Astrocyte (in vitro differentiated cells and primary cell): ENCODE data around the gene CIAPIN1. TPM values are rescaled to one million over a fixed set of nuclear protein-coding genes. Genes with fewer than 3 reads are reported as not detected.

Experiments used
- DNase-seq: peaks from one replicate; pipeline ENCODE4 v3.0.0-alpha.2; 2010; ENCODE audit warnings: low read depth
- FAIRE-seq: peaks from 2 replicates; lab custom pipeline; 2011; peaks lifted over from hg19 to GRCh38; lab: Jason Lieb, UNC
- H2AFZ ChIP-seq: 2 replicates; pipeline ENCODE4 v1.6.0; 2012; ENCODE audit warnings: low read depth, low read length, inconsistent platforms
- H3K27ac ChIP-seq: 2 replicates; pipeline ENCODE4 v1.5.1; 2011; ENCODE audit warnings: low read depth, low read length, inconsistent platforms
- H3K27me3 ChIP-seq: 2 replicates; pipeline ENCODE4 v1.6.0; 2011; ENCODE audit warnings: low read length, inconsistent platforms; ENCODE audit not compliant: insufficient read depth
- H3K36me3 ChIP-seq: 2 replicates; pipeline ENCODE4 v1.5.1; 2011; ENCODE audit warnings: low read length, inconsistent platforms; ENCODE audit not compliant: insufficient read depth
- H3K4me1 ChIP-seq: 2 replicates; pipeline ENCODE4 v1.5.1; 2011; ENCODE audit warnings: low read length, inconsistent platforms; ENCODE audit not compliant: insufficient read depth
- H3K4me2 ChIP-seq: 2 replicates; pipeline ENCODE4 v1.6.0; 2012; ENCODE audit warnings: low read length, inconsistent platforms
- H3K4me3 ChIP-seq: 2 replicates; pipeline ENCODE4 v1.5.1; 2011; ENCODE audit warnings: low read depth, mild to moderate bottlenecking, low read length, inconsistent platforms; ENCODE audit not compliant: insufficient read depth
- H3K79me2 ChIP-seq: 2 replicates; pipeline ENCODE4 v1.6.0; 2012; ENCODE audit warnings: mild to moderate bottlenecking, low read length, inconsistent platforms; ENCODE audit not compliant: insufficient read depth
- H3K9ac ChIP-seq: 2 replicates; pipeline ENCODE4 v1.6.0; 2012; ENCODE audit warnings: mild to moderate bottlenecking, low read length, inconsistent platforms
- H3K9me3 ChIP-seq: 2 replicates; pipeline ENCODE4 v1.5.1; 2012; ENCODE audit warnings: low read depth, mild to moderate bottlenecking, low read length, inconsistent platforms; ENCODE audit not compliant: insufficient read depth
- H4K20me1 ChIP-seq: 2 replicates; pipeline ENCODE4 v1.6.0; 2012; ENCODE audit warnings: low read length, inconsistent platforms; ENCODE audit not compliant: insufficient read depth
- H3K27ac Mint-ChIP-seq: one replicate; pipeline ENCODE4 v1.8.0; 2021; ENCODE audit warnings: mild to moderate bottlenecking, mixed read lengths; ENCODE audit not compliant: unreplicated experiment
- H3K27me3 Mint-ChIP-seq: one replicate; pipeline ENCODE4 v1.8.0; 2021; ENCODE audit warnings: low read depth, mixed read lengths; ENCODE audit not compliant: unreplicated experiment
- H3K36me3 Mint-ChIP-seq: one replicate; pipeline ENCODE4 v1.8.0; 2021; ENCODE audit warnings: low read depth, mixed read lengths; ENCODE audit not compliant: unreplicated experiment
- H3K4me1 Mint-ChIP-seq: one replicate; pipeline ENCODE4 v1.8.0; 2021; ENCODE audit warnings: low read depth, mixed read lengths; ENCODE audit not compliant: unreplicated experiment
- H3K4me3 Mint-ChIP-seq: one replicate; pipeline ENCODE4 v1.8.0; 2021; ENCODE audit warnings: mild to moderate bottlenecking, moderate library complexity, mixed read lengths; ENCODE audit not compliant: unreplicated experiment
- H3K9me3 Mint-ChIP-seq: one replicate; pipeline ENCODE4 v1.8.0; 2021; ENCODE audit warnings: mild to moderate bottlenecking, mixed read lengths; ENCODE audit not compliant: unreplicated experiment
- CTCF ChIP-seq: IDR thresholded peaks from 2 replicates; pipeline ENCODE4 v1.5.1; 2011; ENCODE audit warnings: low read depth, mild to moderate bottlenecking, inconsistent platforms, low read length, moderate library complexity; ENCODE audit not compliant: insufficient read depth
- EZH2 ChIP-seq: IDR thresholded peaks from 2 replicates; pipeline ENCODE4 v1.6.1; 2012; ENCODE audit warnings: mild to moderate bottlenecking, low read length, inconsistent platforms; ENCODE audit not compliant: insufficient read depth
- total RNA-seq: library from RNA; stranded (reverse); gene quantifications from 2 replicates; pipeline ENCODE4 v1.2.1, GENCODE V29; 2021

CIAPIN1 gene
- total RNA-seq, 1 donor from 2014 or later = 68.9 TPM

GRCh38 chr16:57392694-57393093, 54.5 kb downstream of the CIAPIN1 start:
- H3K27me3 Mint-ChIP-seq = peaks cover 21% of the 10 kb centered on the region
- H3K4me1 ChIP-seq = no peaks in the 10 kb centered on the region
- H3K9ac ChIP-seq = no peak overlapping the region
- H3K4me3 Mint-ChIP-seq = no peak overlapping the region
- no peaks in the 10 kb centered on the region for H3K4me1 Mint-ChIP-seq
- H4K20me1 ChIP-seq = no peaks in the 10 kb centered on the region
- TF ChIP-seq EZH2 = no peak
- no peak for TF ChIP-seq CTCF
- H3K36me3 ChIP-seq = no peaks in the 10 kb centered on the region
- H2AFZ ChIP-seq = no peak overlapping the region
- no peak overlapping the region for H3K27ac Mint-ChIP-seq
- no peak for DNase-seq
- peaks cover 13% of the 10 kb centered on the region for H3K27me3 ChIP-seq
- H3K79me2 ChIP-seq = no peaks in the 10 kb centered on the region
- peaks cover 2% of the 10 kb centered on the region for H3K36me3 Mint-ChIP-seq
- FAIRE-seq = no peak
- no peak overlapping the region for H3K27ac ChIP-seq
- no peak overlapping the region for H3K4me2 ChIP-seq
- H3K9me3 ChIP-seq = peaks cover 3% of the 10 kb centered on the region
- H3K4me3 ChIP-seq = no peak overlapping the region
- peaks cover 6% of the 10 kb centered on the region for H3K9me3 Mint-ChIP-seq

GRCh38 chr16:57391708-57392107, 55.5 kb downstream of the CIAPIN1 start:
- no peak for TF ChIP-seq EZH2
- TF ChIP-seq CTCF = no peak
- Mint-ChIP-seq H3K4me1 (no peaks in the 10 kb centered on the region), H3K36me3 (peaks cover 2% of the 10 kb centered on the region), H3K27ac (no peak overlapping the region), H3K27me3 (peaks cover 13% of the 10 kb centered on the region), H3K4me3 (no peak overlapping the region), H3K9me3 (peaks cover 6% of the 10 kb centered on the region)
- no peaks in the 10 kb centered on the region for H3K4me1 ChIP-seq
- H3K4me3 ChIP-seq = no peak overlapping the region
- no peaks in the 10 kb centered on the region for H3K36me3 ChIP-seq
- H3K9me3 ChIP-seq = peaks cover 3% of the 10 kb centered on the region
- no peak overlapping the region for H3K27ac ChIP-seq
- FAIRE-seq (no peak), DNase-seq (no peak)
- H3K27me3 ChIP-seq = peaks cover 9% of the 10 kb centered on the region
- no peaks in the 10 kb centered on the region for H4K20me1 ChIP-seq
- no peak overlapping the region for H3K9ac ChIP-seq
- no peaks in the 10 kb centered on the region for H3K79me2 ChIP-seq
- no peak overlapping the region for H3K4me2 ChIP-seq
- no peak overlapping the region for H2AFZ ChIP-seq

GRCh38 chr16:57391300-57391699, 55.9 kb downstream of the CIAPIN1 start:
- Histone ChIP-seq H3K4me1 (no peaks in the 10 kb centered on the region), H3K27ac (no peak overlapping the region), H3K27me3 (peaks cover 9% of the 10 kb centered on the region), H3K79me2 (no peaks in the 10 kb centered on the region), H3K4me3 (no peak overlapping the region), H4K20me1 (no peaks in the 10 kb centered on the region), H3K36me3 (no peaks in the 10 kb centered on the region), H3K9ac (no peak overlapping the region), H3K4me2 (no peak overlapping the region), H2AFZ (no peak overlapping the region), H3K9me3 (peaks cover 3% of the 10 kb centered on the region)
- Mint-ChIP-seq H3K36me3 (peaks cover 2% of the 10 kb centered on the region), H3K9me3 (peaks cover 6% of the 10 kb centered on the region), H3K27ac (no peak overlapping the region), H3K4me3 (no peak overlapping the region), H3K27me3 (peaks cover 12% of the 10 kb centered on the region), H3K4me1 (peaks cover 3% of the 10 kb centered on the region)
- DNase-seq (no peak), FAIRE-seq (no peak)
- no peak for TF ChIP-seq EZH2
- TF ChIP-seq CTCF = no peak
